SJCRH30 (cell line): Measurements from ENCODE around the gene IARS1. TPM values are rescaled to one million over a fixed set of nuclear protein-coding genes. Genes with fewer than 3 reads are reported as not detected.

Experiments used
- DNase-seq, 2 experiments: peaks; one replicate each; pipeline ENCODE4 v3.0.0-alpha.2; 2015 to 2020
- H3K27ac ChIP-seq: fragments of 250-450 bp; sonication (Bioruptor Pico); 2 replicates; pipeline ENCODE4 v1.5.1; 2020; ENCODE audit warnings: mild to moderate bottlenecking, moderate library complexity
- H3K27me3 ChIP-seq: fragments of 250-450 bp; sonication (Bioruptor Pico); 2 replicates; pipeline ENCODE4 v1.5.1; 2020; ENCODE audit warnings: mild to moderate bottlenecking, moderate library complexity
- H3K36me3 ChIP-seq: fragments of 250-450 bp; sonication (Bioruptor Pico); 2 replicates; pipeline ENCODE4 v1.5.1; 2020; ENCODE audit warnings: mild to moderate bottlenecking, moderate library complexity
- H3K4me1 ChIP-seq: fragments of 250-450 bp; sonication (Bioruptor Pico); 2 replicates; pipeline ENCODE4 v1.5.1; 2020; ENCODE audit warnings: mild to moderate bottlenecking, moderate library complexity
- H3K4me3 ChIP-seq: fragments of 250-450 bp; sonication (Bioruptor Pico); 2 replicates; pipeline ENCODE4 v1.5.1; 2020; ENCODE audit warnings: mild to moderate bottlenecking, moderate library complexity
- H3K9me3 ChIP-seq: fragments of 250-450 bp; sonication (Bioruptor Pico); replicated peaks from 2 replicates; pipeline ENCODE4 v1.5.1; 2020; ENCODE audit warnings: mild to moderate bottlenecking, moderate library complexity
- total RNA-seq: library from RNA; depleted of rRNA; stranded (reverse); fragments of >200 nt; shearing (Covaris generic); gene quantifications from 2 replicates; pipeline ENCODE4 v1.2.3, GENCODE V29; 2014

IARS1 gene
- total RNA-seq, 1 experiment from 2014 or later: 274 TPM

DNA sequence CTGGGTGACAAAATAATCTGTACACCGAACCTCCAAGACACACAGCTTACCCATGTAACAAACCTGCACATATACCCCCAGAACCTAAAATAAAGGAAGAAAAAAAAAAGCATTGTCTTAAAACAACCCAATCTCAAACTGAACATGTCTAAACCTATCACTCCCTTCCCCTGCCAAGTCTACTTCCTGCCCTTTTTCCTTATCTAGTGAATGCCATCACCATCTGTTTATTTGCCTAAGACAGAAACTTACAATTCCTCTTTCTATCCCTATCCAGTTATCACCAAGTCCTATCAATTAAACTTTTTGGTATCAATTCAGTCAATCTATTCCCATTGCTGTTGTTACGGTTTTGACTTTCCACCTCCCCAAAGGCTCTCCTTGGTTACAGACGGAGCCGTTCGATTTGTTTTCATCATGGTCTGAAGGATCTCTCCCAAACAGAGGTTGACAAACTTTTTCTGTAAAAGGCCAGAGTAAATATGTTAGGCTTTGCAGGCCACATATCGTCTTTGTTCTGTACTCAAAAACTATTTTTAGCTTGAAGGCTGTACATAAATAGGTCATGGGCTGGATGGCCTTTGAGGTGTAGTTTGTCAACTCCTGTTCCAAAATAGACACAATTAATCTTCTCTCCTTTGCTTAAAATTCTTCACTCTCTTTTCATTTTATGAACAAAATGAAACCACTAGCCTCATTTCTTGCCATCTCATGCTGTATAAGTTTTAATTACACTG lies 19.6 kb upstream of the IARS1 start:
- no peak overlapping the region for H3K27ac ChIP-seq
- no peaks in the 10 kb centered on the region for H3K4me1 ChIP-seq

DNA sequence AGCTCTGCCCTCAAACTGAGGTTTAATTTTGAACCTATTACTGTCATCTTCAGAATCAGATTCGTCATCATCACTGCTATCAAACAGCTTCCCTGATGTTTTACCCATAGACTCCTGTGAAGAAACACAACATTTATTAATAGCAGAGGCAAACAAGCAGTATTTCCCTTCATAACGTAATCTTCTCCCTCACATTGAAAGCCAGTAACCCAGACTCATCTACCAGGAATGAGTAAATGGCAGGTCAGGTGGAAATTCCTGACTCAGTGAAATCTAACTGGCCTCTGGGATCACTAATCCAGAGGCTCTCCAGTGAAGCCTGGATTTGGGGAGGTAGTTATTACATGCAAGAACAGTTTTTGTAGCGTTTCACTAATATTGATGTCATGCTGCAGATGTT lies 17.1 kb upstream of the IARS1 start:
- peaks cover 89% of the 10 kb centered on the region for H3K36me3 ChIP-seq
- no peak overlapping the region for H3K4me3 ChIP-seq
- H3K9me3 ChIP-seq: no peaks in the 10 kb centered on the region
- H3K27me3 ChIP-seq: no peaks in the 10 kb centered on the region
- no peak for DNase-seq
- H3K4me1 ChIP-seq: no peaks in the 10 kb centered on the region
- H3K27ac ChIP-seq: no peak overlapping the region

More for the DNA sequence above, 19.6 kb upstream of the IARS1 start:
- no peak overlapping the region for H3K4me3 ChIP-seq
- H3K36me3 ChIP-seq: peaks cover 87% of the 10 kb centered on the region
- H3K27me3 ChIP-seq: no peaks in the 10 kb centered on the region
- no peak for DNase-seq
- H3K9me3 ChIP-seq: no peaks in the 10 kb centered on the region

- peaks cover 89% of the 10 kb centered on the region for H3K36me3 ChIP-seq
- H3K27me3 ChIP-seq: no peaks in the 10 kb centered on the region
Measured at GRCh38 chr9:92308893-92309292, 15.4 kb upstream of the IARS1 start.

DNA sequence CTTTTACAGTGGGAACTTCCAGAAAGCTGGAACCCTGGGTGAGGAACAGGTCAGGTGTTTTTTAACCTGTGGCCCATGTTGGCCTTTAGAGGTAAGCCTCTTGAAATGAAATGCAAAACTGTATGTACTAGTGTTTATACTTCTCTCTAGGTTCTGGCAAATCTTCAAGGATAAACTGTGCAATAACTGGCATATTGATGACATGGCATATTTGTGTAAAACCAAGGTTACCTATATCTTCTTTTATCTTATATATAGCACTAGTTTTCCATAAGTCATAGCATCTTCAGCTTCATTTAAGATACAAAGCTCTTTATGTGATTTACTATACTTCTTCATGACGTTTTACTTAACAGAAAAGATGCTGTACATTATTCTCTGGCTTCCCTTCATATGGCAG lies 7.4 kb upstream of the IARS1 start:
- no peak overlapping the region for H3K27ac ChIP-seq
- H3K4me1 ChIP-seq: no peaks in the 10 kb centered on the region
- H3K27me3 ChIP-seq: no peaks in the 10 kb centered on the region
- H3K36me3 ChIP-seq: peaks cover 86% of the 10 kb centered on the region
- no peak overlapping the region for H3K4me3 ChIP-seq
- no peak for DNase-seq
- H3K9me3 ChIP-seq: no peaks in the 10 kb centered on the region

More at GRCh38 chr9:92308893-92309292, 15.4 kb upstream of the IARS1 start:
- Histone ChIP-seq H3K27ac (no peak overlapping the region), H3K9me3 (no peaks in the 10 kb centered on the region), H3K4me3 (no peak overlapping the region), H3K4me1 (no peaks in the 10 kb centered on the region)
- no peak for DNase-seq

GRCh38 chr9:92299116-92299515 lies 5.6 kb upstream of the IARS1 start:
- Histone ChIP-seq H3K4me1 (no peaks in the 10 kb centered on the region), H3K27ac (no peak overlapping the region), H3K4me3 (no peak overlapping the region), H3K36me3 (peaks cover 68% of the 10 kb centered on the region), H3K9me3 (no peaks in the 10 kb centered on the region), H3K27me3 (no peaks in the 10 kb centered on the region)
- DNase-seq: no peak

GRCh38 chr9:92298036-92298435 lies 4.5 kb upstream of the IARS1 start:
- Histone ChIP-seq H3K27ac (no peak overlapping the region), H3K36me3 (peaks cover 59% of the 10 kb centered on the region), H3K9me3 (no peaks in the 10 kb centered on the region), H3K4me1 (no peaks in the 10 kb centered on the region), H3K4me3 (no peak overlapping the region), H3K27me3 (no peaks in the 10 kb centered on the region)
- DNase-seq: no peak

GRCh38 chr9:92297611-92298010 lies 4.1 kb upstream of the IARS1 start:
- no peak for DNase-seq
- Histone ChIP-seq H3K27me3 (no peaks in the 10 kb centered on the region), H3K9me3 (no peaks in the 10 kb centered on the region), H3K27ac (no peak overlapping the region), H3K36me3 (peaks cover 55% of the 10 kb centered on the region), H3K4me3 (no peak overlapping the region), H3K4me1 (no peaks in the 10 kb centered on the region)

GRCh38 chr9:92295827-92296258 lies 2.3 kb upstream of the IARS1 start:
- Histone ChIP-seq H3K27me3 (no peaks in the 10 kb centered on the region), H3K4me3 (no peak overlapping the region), H3K4me1 (no peaks in the 10 kb centered on the region), H3K36me3 (peaks cover 47% of the 10 kb centered on the region), H3K9me3 (no peaks in the 10 kb centered on the region), H3K27ac (no peak overlapping the region)
- no peak for DNase-seq

DNA sequence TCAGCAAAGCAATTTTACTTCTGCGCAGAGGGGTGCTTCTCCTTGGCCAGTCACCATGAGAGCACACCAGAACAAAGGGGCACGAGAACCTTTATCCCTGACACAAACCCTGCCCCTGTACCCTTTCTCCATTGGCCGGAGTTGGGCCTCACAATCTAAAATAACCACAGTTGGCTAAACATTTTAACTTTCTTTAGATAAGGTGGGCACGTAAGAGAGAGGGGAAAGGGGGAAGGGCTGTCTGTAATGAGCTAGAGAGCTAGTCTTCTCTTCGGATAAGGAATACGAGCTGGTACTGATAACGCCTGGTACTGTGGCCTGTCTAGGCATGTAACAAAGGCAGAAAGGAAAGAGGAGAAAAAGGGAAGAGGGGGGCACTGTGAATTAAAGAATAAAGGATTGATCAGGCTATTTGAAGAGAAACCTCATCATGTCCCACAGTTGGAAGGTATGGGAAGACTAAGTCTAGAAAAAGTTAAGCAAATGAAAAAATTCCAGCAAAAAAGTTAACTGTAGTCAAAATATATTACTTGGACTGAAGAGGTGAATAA lies 1.8 kb upstream of the IARS1 start:
- Histone ChIP-seq H3K4me1 (no peaks in the 10 kb centered on the region), H3K36me3 (peaks cover 48% of the 10 kb centered on the region), H3K4me3 (no peak overlapping the region), H3K27me3 (no peaks in the 10 kb centered on the region), H3K9me3 (no peaks in the 10 kb centered on the region), H3K27ac (no peak overlapping the region)
- peak in 1 of 2 experiments; percentile 6 for DNase-seq

DNA sequence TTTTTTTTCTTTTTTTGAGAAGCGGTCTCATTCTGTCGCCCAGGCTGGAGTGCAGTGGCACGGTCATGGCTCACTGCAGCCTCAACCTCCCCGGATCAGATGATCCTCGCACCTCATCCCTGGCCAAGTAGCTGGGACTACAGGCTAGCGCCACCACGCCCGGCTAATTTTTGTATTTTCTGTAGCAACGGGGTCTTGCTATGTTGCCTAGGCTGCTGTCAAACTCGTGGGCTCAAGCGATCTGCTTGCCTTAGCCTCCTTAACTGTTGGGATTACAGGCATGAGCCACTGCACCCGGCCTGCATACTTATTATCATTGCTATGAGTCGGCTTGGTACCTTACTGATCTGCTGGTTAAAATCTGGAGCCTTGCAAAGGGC lies 790 bp upstream of the IARS1 start:
- Histone ChIP-seq H3K27me3 (no peaks in the 10 kb centered on the region), H3K4me1 (no peaks in the 10 kb centered on the region), H3K9me3 (no peaks in the 10 kb centered on the region), H3K36me3 (peaks cover 50% of the 10 kb centered on the region), H3K4me3 (peak overlapping the region; percentile 78), H3K27ac (peak overlapping the region; percentile 76)
- peak; percentile 28 to 54 for DNase-seq

- H3K36me3 ChIP-seq: peaks cover 47% of the 10 kb centered on the region
Measured at GRCh38 chr9:92293075-92293354, 482 bp downstream of the IARS1 start.

GRCh38 chr9:92292338-92293074 lies 991 bp downstream of the IARS1 start:
- Histone ChIP-seq H3K27me3 (no peaks in the 10 kb centered on the region), H3K27ac (peak overlapping the region; percentile 76), H3K4me1 (no peaks in the 10 kb centered on the region), H3K36me3 (peaks cover 46% of the 10 kb centered on the region), H3K4me3 (peak overlapping the region; percentile 78), H3K9me3 (no peaks in the 10 kb centered on the region)
- DNase-seq: peak; percentile 12 to 28

More at GRCh38 chr9:92293075-92293354, 482 bp downstream of the IARS1 start:
- Histone ChIP-seq H3K4me1 (no peaks in the 10 kb centered on the region), H3K9me3 (no peaks in the 10 kb centered on the region), H3K27me3 (no peaks in the 10 kb centered on the region), H3K4me3 (peak overlapping the region; percentile 78), H3K27ac (peak overlapping the region; percentile 76)
- no peak for DNase-seq

DNA sequence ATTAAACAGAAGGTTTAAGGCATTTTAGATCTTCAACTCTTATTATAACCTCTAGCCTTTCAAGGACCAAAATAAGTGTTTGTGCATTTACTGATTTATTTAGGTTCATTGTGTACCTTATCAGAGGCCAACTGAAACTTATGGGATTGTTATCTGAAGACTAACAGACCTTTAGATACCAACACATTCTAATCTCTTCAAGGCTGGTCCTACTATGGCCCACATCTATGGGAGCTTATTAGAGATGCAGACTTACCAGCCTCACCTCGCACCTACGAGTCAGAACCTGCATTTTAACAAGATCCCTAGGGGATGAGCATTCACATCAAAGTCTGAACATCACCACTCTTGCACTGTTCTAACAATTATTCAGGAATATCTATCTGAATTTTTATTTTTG lies 1.9 kb downstream of the IARS1 start:
- Histone ChIP-seq H3K4me3 (no peak overlapping the region), H3K9me3 (no peaks in the 10 kb centered on the region), H3K27me3 (no peaks in the 10 kb centered on the region), H3K36me3 (peaks cover 47% of the 10 kb centered on the region), H3K27ac (no peak overlapping the region), H3K4me1 (no peaks in the 10 kb centered on the region)
- no peak for DNase-seq

DNA sequence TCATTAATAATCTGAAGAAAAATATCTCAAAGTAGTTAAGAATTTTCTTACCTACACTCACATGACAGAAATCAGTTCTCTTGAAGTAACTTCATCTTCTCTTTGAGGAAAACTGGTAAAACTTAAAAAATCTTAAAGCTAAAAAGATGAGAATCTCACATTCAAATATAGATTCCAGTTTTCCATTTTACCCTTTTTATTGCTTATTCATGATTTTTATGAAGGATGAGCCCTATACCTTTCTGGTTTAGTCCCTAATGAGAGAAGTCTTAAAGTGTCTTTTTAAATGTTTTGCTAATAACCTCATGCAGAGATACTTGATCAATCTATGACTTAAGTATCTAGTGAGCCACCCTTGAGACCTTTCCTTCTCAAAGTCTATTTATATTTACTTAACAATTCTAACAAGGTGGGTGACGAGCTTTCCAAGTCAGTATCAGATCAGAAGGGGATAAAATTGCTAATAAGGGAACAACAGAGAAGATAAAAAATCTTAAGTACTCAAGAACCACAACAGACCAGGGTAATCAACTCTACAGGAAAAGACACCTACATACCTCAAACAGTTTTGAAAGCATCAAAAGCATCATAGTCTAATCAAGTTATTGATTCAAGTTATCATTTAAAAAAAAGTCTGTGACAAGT lies 2.6 kb downstream of the IARS1 start:
- Histone ChIP-seq H3K4me3 (no peak overlapping the region), H3K9me3 (no peaks in the 10 kb centered on the region), H3K27ac (no peak overlapping the region), H3K4me1 (no peaks in the 10 kb centered on the region), H3K27me3 (no peaks in the 10 kb centered on the region), H3K36me3 (peaks cover 53% of the 10 kb centered on the region)
- no peak for DNase-seq
